NCI-H128 (cell line): ENCODE results near the gene ALPL.

Experiments
- DNase-seq: peaks from one replicate; lab custom pipeline; 2025; ENCODE audit not compliant: unreplicated experiment; lab: John Stamatoyannopoulos, UW

The ALPL gene

DNA sequence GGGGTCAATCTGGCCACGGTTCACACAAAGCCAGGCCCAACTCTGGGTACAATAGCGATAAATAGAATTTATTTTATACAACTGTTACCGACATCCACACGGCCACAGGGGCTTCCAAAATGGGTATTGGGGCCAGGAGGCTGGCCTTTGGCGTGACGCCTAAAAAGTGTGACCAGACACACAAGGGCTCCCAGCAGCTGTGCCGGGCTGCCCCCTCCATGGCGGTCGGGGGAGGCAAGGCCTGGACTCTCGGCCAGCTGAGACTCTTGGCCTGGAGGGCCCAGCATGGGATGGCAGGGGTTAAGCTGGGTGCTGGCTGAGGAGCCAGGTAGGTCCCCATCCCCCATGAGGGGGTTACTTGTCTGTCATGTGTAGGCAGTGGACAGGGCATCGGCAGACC lies 87.0 kb downstream of the ALPL start:
- no peak for DNase-seq

DNA sequence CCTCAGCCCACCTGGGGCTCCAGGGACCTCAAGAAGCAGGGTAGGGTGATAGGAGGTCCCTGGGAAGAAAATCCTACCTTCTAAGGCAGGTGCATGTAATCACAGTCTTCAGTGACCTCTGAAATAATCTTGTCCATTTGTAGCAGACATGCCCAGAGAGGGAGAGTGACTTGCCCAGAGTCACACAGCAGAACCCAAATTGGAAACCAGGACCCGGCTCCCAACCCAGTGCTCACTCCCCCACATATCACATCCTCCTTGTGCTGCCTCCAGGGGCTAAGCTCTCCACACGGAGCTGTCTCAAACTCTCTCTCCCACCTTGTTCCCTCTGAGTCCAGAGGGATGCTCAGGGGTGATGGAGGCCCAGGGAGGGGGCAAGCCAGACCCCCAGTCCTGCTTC lies 87.4 kb downstream of the ALPL start:
- DNase-seq = no peak

DNA sequence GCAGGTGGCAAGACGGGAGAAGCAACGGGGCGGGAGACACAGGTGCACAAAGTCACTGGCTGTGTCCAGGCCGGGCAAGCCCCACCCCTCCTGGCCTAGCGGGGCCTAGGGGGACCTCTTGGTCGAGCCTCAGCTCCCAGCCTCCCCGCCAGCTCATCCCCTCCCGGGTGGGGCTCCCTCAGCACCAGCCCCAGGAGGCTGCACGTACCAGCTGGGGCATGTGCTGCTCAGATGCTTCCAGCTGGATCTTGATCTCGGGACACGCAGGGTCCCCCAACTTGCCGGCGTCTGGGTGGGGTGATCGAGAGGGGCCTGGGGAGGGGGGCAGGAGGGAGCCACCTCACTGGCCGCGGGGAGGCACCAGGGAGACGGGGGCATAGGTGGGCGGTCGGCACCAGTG lies 88.5 kb downstream of the ALPL start:
- no peak for DNase-seq

DNA sequence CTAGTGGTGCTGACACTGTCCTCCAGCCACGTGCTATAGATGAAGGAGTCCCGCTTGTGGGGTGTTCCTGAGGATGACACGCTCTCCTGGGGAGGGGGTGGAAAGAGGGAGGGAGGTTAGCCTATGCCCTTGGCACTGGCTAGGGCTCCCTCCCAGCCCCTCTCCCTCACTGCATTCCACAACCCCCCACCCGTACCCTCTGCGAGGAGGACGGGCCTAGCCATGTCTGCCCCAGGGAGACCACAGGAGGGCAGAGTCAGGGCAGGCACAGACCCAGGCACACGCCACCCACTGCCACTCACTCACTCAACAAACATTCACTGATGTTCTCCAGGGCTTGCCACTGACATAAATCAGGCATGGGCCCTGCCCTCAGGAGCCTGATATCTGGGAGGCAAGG lies 89.2 kb downstream of the ALPL start:
- no peak for DNase-seq

DNA sequence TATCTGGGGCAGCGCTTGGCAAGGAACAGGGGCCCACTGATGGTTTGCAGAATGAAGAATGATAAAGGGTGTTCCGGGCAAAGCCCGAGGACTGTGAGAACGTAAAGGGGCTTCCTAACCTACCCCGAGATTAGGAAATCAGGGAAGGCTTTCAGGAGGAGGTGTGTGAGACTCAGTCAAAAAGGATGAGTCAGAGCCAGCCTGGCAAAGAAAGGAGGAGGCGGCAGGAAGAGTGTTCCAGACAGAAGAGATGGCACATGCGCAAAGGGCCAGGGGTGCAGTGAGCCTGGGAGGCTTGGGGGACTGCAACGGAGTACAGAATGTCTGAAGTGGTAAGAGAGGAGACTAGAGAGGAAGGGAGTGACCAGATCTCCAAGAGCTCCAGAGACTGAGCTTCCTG lies 89.7 kb downstream of the ALPL start:
- DNase-seq = no peak

DNA sequence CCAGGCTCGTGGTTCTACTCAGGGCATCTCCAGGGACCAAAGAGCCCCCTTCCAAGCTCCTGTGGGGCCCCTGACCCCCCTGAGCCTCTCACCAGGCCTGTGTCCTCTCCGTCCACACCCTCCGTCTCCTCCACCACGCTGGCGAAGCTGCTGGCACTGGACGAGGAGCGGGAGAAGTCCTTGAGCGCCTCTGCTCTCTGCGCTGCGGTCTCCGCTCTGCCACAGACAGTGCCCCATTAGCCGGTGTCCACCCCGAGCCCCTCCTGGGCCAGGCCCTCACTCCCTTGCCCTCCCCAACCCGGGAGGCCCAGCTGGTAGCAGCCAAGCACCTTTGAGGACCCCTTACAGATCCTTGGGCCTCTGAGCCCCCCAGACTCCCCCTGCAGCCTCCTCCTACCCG lies 90.2 kb downstream of the ALPL start:
- no peak for DNase-seq

DNA sequence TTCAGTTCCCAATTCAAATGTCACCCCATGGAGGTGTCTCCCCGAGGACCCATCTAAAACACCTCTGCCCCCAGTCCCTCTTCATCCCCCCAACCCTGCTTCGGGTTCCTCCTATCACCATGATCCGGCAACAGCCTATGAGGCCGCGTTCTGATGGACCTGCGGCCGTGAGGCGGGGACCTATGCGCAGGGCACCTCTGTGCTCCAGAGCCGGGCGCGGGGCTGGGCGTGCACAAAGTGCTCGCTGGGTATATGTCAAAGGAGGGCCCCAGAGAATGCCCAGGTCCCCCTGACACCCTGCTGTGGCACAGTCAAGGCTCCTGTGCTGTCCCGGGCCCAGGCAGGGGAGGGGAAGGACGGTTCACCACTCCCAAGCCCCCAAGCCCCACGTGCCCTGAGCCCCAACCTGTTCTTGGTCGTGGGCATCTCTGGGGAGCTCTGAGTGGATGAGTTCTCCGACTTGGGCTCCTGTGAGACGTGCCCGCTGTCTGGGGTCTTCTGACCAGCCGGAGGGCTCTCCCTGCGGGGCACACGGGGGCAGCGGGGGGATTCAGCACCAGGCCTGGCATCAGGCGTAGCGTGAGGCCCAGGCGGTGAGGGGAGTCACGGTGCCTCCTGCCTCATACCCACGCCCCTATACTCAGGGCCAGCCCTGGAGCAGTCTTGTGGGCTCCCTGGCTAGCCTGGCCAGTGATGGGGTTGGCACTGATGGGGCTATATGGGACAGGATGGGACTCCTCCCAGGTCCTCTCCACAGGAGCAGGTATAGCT lies 92.2 kb downstream of the ALPL start:
- no peak for DNase-seq

DNA sequence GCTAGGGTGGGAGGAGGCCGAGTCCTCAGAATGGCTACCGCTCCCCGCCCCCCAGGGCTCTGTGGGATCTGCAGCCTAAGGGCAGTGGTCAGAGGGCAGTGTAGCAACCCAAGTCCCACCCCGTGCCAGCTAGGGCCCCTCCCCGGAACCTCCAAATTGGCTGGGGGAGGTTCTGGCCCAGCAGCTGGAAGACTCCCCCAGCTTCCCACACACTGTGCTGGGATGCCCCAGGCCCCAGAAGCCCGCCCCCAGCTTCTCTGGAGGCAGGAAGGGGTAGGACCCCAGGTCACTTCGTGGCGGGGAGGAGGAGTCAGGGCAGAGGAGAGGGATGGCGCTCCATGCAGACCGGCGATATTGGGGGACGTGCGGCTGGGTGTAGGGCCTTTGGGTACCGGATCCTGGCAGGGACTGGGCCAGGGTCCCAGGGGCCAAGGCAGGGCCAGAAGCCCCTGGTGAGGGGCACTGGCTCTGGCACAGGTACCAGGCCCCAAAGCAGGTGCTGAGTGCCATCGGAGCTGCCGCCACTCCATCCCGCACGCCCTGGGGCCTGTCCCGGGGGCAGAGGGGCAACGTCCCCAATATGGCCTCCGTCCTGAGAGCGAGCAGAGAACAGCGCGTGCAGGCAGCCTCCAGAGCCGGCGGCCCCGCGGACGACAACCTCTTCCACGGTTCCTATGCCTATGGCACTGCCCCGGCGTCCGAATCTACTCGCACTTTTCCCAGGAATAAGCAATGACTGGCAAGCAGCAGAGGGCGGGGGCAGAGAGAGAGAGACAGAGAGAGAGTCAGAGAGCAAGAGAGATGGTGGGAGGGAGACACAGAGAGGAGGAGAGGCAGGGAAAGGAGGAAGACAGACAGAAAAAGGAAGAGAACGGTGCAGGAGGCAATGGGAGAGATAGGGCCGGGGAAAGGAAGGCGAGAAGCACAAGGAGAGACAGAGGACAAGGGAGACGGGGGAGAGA lies 94.2 kb downstream of the ALPL start:
- DNase-seq = no peak

DNA sequence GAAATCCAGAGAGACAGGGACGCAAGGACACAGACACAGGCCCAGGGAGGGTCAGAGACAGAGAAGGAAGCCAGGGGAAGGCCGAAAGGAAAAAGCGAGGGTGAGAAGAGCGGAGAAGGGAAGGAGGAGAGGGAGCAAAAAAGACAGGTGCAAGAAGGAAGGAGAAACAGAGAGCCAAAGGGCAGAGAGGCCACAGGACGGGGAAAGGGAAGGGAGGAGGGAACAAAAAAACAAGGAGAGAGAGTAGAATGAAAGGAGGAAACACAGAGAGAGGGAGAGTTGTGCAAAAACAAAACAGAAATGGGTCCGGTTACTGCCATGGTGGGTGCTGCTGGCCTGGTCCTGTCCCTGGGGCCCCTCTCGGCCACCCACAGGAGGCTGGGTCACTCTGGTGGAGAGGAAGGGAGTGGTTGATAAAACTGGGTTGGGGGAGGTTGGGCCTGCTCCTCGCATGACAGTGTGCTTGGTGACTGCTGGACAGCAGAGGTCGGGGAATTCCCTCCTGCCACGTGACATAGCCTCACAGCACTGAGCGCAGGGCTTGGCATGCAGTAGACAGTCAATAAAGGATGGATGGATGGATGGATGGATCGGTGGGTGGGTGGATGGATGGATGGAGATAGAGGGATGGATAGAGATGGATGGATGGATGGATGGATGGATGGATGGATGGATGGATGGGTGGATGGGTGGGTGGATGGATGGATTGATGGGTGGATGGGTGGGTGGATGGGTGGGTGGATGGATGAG lies 95.2 kb downstream of the ALPL start:
- no peak for DNase-seq

DNA sequence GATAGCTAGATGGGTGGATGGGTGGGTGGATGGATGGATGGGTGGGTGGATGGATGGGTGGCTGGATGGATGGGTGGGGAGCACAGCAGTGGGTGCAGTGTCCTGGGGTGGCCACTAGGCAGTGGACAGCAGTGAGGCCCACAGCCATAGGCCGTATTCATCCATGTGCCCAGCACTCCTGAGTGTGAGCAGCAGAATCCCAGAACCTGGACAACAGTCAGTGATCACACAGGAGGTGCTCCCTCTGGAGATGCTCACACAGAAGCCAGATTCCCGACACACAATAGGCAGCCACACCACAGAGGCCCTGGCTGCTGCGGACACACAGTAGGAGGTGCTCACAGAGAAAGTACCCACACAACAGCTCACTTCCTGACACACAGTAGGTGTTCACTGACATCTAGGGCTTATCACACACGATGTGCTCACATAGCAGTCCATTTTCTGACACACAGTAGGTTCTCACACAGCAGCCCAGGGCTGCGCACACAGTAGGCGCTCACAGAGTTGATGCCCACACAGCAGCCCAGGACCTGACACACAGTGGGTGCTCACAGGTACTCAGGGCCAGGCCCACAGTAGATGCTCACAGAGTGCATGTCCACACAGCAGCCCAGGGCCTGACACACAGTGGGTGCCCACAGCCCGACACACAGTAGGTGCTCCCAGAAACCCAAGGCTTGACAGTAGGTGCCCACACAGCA lies 95.9 kb downstream of the ALPL start:
- no peak for DNase-seq

DNA sequence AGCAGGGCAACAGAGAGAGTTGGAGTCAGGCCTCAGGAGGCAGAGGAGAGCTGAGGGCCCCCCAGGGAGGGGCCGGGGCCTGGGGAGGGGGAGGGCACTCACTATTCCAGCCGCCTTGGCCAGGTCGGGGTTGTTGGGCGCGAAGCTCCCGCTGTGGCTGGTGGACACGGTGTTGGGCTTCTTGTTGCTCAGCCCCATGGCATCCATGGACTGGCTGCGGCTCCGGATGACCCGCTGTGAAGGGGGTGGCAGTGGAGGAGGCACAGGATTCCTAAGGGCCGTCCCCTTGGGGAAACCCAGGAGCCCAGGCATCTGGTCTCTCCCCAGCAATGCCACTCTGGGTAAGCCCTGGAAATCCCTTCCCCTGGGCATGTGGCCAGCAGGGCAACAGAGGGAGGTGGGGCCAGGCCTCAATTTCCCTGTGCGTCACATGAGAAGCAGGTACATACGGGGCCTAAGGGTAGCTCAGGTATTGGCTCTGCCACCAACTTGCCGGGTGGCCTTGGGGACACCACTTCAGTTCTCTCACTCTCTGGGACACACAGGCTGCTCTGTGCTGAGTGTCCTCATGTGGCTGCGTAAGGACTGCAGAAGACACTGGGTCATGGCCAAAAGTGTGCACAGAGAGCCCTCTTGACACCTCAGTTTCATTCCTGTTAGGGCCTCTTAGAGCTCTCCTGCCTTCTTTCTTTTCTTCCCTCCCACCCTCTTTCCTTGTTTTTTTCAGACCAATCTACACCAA lies 96.9 kb downstream of the ALPL start:
- no peak for DNase-seq

DNA sequence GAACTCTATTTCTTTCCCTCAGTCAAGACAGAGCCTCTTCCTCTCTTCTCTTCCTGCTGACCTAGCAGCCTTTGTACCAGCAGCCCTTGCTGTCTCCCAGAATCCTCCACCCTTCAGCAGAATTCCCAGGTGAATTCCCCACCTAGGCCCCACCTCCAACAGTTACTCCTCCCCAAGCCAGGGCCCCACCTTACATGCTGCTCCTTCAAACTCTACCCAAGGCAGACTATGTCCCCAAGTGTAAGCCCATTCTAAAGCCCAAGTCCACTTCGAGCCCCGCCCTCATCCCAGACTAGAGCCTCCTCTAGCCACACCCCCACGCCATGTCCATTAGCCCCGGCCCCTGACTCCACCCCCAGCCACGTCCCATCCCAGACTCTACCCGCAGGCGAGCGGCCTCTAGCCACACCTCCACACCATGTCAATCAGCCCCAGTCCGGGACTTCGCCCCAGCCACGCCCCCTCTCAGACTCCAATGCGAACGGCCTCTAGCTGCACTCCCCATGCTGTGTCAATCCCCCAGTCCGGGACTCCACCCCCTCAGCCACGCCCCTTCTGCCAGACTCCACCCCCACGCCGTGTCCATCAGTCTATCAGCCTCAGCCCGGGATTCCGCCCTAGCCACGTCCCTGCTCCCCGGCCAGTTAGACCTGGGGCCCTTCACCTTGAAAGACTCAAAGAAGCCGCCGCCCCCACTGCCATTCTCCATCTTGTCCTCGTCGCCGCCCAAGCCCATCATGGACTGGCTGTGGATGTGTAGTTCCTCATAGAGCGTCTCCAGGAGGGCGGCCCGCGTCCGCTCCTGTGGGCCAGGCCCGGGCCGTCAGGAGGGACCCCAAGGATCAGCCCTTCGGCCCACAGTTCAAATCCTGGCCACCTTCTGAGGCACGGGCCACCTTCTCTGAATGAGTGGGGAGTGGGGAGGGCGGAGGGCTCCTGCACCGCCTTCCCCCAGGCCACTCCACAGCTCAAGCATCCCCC lies 98.6 kb downstream of the ALPL start:
- no peak for DNase-seq

DNA sequence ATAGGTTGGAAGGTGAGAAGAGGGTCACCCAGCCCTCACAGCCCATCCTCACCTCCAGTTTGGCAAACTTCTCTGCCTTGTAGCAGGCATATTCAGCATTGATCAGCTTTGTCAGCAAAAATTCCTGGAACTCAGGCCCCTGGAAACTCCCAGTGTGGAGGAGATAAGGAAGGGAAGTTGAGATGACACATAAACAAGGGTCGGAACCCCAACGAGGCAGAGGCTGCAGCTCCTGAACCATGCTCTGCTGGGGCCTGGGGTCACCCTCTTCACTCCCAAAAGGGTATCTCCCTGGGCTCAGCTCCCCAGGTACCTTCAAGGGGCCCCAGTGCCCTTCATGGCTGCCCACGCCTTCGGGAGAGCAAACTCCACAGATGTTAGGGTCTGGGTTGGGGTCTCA lies 99.6 kb downstream of the ALPL start:
- no peak for DNase-seq

DNA sequence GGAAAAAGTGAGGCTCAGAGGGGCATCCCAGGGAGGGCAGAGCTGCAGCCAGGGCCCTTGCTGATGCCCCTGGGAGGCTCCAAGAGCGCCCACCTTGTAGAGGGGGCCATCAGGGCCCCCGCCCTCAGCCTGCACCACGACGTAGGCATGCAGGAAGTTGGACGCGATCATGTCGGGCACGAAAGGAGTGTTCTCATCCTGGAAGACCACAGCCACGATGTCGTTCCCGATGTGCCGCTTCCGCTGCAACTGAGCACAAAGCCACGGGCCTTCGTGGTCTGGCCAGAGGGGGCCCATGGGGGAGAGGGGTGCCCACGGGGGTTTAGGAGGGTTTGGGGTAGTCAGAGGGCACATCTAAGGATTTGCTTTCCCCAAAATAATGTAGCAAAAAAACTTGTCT lies 100.8 kb downstream of the ALPL start:
- DNase-seq = no peak

DNA sequence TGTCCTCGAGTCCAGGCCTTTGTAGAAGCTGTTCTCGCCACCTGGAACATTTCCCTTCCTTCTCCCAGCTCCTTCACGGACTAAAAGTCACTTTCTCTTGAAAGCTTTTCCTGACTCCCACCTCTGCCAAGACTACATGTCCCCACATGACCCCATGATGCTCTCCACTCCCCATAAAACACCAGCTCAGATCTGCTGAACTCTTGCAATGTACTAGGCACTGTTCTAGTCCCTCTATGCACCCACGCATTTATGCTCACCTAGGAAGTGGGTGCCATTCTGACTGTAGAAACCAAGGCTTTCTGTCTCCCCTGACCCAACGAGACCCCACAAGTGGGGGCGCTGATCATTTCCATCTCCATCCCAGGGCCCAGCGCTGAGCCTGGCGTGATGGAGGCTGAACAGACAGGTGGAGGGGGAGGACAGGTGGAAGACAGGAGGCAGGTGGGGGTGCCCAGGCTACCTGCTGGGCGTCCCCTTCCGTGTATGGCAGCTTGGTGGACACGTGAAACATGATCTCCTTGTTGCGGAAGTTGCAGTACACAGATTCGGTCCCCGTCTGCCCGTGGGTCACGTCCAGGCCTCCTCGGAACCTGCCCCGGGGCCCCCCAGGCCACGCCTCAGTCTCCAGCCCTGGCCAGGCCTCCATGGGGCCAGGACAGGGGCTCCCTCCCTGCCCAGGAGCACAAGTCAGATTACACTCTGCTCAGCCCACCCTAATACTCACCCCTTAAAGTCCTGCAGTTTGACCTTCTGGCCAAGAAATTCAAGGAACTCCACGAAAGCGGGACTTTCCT lies 102.0 kb downstream of the ALPL start:
- no peak for DNase-seq

DNA sequence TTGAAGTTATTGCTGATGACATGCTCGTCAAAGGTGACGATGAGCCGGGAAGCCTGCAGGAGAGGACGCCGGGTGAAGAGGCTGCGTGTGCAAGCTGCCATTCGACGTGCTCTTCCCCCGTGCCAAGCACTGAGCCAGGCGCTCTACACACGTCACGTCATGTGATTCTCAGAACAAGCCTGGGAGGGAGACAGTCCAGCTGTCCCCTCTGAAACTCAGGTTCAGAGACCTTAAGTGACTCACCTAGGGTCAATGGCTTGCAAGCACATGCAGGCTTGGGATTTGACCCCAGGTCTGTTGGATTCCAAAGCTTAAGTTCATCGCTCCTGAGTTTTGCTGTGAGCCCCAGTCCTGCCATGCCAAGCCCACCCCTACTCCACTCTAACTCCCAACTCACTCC lies 102.8 kb downstream of the ALPL start:
- no peak for DNase-seq

DNA sequence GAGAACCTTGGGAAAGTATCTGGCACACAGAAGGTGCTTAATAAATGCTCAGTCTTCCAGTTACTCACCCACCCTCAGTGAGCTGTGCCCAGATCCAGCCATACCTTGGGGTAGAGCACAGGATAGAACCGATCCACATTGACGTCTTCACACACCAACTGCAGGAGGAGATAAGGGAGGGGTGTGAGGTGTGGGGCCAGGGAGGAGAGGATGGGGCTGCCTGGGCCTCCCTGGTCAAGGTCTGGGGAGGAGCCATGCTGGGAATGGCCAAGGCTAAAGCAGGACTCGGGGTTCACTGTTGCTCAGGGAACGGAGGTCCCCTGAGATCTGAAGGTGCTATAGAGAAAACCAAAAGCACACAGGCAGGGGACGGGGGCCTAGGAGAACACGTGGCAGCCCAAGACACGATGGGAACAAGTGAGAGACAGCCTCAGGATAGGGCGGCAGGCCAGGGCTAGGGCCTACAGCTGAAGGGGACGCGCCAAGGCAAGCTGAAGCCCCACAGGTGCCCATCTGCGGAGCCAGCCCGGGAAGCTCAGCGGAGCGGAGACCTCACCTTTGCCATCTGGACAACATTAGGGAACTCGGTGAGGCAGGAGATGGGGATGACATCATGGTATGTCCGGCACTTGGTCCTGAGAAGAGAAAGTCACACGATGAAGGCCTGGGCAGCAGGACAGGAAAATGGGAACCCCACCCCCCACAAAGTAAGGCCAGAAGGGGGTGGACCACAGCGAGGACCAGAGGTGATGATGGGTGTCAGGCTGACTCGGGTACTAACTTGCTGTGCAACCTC lies 104.0 kb downstream of the ALPL start:
- DNase-seq = no peak
